GM23248 (cell line): ENCODE measurements around the gene IFNAR2.

ENCODE experiments used
- EZH2 ChIP-seq: fragments of 200-600 bp; sonication (generic); IDR thresholded peaks from 2 replicates; pipeline ENCODE4 v1.6.1; 2018; ENCODE audit warnings: antibody characterized with exemption, mild to moderate bottlenecking; ENCODE audit not compliant: insufficient read depth, poor library complexity, severe bottlenecking
- EZH2phosphoT487 ChIP-seq: fragments of 200-600 bp; sonication (generic); IDR thresholded peaks from 2 replicates; pipeline ENCODE4 v1.6.1; 2018; ENCODE audit warnings: antibody characterized with exemption, moderate library complexity, mild to moderate bottlenecking, low read depth; ENCODE audit not compliant: insufficient read depth

DNA sequence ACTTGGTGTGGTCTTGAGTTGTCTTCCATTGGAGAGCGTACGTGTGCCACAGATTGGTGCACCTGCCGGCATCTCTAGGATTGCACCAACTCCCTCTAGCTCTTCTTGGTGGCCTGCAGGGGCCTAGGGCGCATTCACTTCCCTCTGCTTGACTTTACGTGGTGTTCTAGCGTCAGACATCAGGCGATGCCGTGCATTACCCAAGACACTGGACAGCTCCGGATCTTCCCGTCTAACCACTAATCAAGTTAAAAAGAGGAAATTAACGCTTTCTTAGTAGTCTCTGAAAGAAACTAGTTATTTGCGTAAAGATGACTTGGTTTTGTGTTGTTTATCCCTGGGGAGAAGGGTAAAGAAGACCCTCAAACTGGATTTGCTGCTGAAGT, 35.9 kb downstream of the IFNAR2 start:
- TF ChIP-seq EZH2 (no peak), EZH2phosphoT487 (no peak)
